Activated naive CD8-positive, alpha-beta T cell (primary cell): Measurements from ENCODE around the gene BAIAP2L1.
"Not testable (repeated sequence)": the region's sequence is repeated elsewhere in the genome, so short reads cannot be mapped to it uniquely, and the experiment has no call there.

ENCODE experiments used
- H3K27ac Mint-ChIP-seq: one replicate; pipeline ENCODE4 v1.8.0; 2021; ENCODE audit warnings: mixed read lengths
- H3K27me3 Mint-ChIP-seq: one replicate; pipeline ENCODE4 v1.8.0; 2021; ENCODE audit warnings: mixed read lengths
- H3K36me3 Mint-ChIP-seq: one replicate; pipeline ENCODE4 v1.8.0; 2021; ENCODE audit warnings: mixed read lengths
- H3K4me1 Mint-ChIP-seq: one replicate; pipeline ENCODE4 v1.8.0; 2021; ENCODE audit warnings: low read depth, mixed read lengths
- H3K4me3 Mint-ChIP-seq: one replicate; pipeline ENCODE4 v1.8.0; 2021; ENCODE audit warnings: mild to moderate bottlenecking, mixed read lengths
- H3K9me3 Mint-ChIP-seq: one replicate; pipeline ENCODE4 v1.8.0; 2021; ENCODE audit warnings: low read depth, mixed read lengths

The BAIAP2L1 gene, protein sequence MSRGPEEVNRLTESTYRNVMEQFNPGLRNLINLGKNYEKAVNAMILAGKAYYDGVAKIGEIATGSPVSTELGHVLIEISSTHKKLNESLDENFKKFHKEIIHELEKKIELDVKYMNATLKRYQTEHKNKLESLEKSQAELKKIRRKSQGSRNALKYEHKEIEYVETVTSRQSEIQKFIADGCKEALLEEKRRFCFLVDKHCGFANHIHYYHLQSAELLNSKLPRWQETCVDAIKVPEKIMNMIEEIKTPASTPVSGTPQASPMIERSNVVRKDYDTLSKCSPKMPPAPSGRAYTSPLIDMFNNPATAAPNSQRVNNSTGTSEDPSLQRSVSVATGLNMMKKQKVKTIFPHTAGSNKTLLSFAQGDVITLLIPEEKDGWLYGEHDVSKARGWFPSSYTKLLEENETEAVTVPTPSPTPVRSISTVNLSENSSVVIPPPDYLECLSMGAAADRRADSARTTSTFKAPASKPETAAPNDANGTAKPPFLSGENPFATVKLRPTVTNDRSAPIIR

DNA sequence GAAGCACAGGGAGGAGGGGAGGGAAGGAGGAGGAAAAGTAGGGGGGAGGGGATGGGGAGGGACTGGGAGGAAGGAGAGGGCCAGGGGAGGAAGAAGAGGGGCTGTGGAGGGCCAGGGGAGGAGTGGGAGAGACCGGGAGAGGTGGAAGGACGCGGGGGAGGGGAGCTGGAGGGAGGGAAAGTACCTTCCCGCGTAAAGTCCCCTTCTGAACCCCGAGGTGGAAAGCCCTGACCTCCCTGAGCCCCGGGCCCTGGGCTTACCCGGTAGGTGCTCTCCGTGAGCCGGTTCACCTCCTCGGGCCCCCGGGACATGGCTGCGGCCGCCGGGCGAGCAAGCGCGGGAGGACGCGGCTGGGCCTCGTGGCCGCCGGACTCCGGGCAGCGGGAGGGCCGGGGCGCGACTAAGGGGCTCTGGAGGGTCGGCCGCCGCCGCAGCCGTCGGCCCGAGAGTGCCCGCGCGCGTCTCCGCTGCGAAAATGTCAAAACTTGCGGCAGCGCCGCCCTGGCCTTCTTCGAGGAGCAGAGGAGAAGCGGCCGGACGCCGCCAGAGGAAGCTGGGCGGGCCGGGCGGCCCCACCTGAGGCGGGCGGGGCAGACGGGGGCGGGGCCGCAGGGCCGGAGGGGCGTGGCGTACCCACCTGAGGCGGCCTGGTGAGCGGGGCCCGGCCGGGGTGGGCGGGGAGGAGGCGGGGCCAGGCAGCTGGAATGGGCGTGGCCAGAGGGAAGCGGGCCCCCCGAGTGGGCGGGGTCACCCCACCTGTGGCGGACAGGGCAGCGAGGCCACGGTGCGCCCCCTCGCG, at the start of gene BAIAP2L1:
BAIAP2L1 (minus strand) TSS at position 549 of the 799 bp plus-strand sequence; CDS start at position 311, 238 bp downstream.
- H3K4me3 Mint-ChIP-seq: peak within 1 kb of the TSS; percentile 76
- H3K27ac Mint-ChIP-seq: no peak within 1 kb of the TSS
- H3K9me3 Mint-ChIP-seq: no peaks in the 10 kb centered on the region
- peaks cover 15% of the 10 kb centered on the region for H3K27me3 Mint-ChIP-seq
- peaks cover 5% of the 10 kb centered on the region for H3K4me1 Mint-ChIP-seq
- no peaks in the 10 kb centered on the region for H3K36me3 Mint-ChIP-seq

DNA sequence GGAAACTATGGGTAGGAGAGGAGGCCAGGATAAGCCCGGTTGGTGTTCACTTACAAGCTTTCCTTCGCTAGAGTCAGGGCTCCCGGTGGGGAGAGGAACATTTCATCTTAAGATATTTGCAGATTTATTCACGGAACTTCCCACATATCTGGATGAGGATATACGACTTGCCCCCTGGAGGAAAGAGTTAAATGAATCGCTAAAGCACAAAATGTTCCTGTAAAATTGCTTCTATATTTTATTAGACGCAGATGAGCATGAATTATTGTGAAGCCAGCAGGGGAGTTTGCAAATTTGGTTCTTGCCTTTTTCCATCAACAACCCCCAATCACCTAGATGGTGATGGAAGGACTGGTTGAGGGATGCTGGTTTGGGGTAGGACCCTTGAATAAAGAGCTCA, 47.9 kb upstream of the BAIAP2L1 start:
- Mint-ChIP-seq H3K4me3 (no peak overlapping the region), H3K9me3 (no peaks in the 10 kb centered on the region), H3K36me3 (no peaks in the 10 kb centered on the region), H3K4me1 (no peaks in the 10 kb centered on the region), H3K27ac (no peak overlapping the region), H3K27me3 (peaks cover 3% of the 10 kb centered on the region)

DNA sequence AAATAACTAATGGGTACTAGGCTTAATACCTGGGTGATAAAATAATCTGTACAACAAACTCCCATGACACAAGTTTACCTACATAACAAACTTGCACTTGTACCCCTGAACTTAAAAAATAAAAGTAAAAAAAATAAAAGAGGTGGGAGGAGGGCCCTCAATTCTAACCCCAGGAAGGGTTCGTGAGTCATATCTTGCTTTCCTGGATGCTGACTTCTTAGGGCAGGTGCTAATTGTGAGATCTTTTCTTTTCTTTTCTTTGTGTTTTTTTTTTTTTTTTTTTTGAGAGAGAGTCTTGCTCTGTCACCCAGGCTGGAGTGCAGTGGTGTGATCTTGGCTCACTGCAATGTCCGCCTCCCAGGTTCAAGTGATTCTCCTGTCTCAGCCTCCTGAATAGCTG, 40.1 kb upstream of the BAIAP2L1 start:
- not testable (repeated sequence) for H3K27ac Mint-ChIP-seq, H3K4me1 Mint-ChIP-seq, H3K4me3 Mint-ChIP-seq, H3K9me3 Mint-ChIP-seq, H3K27me3 Mint-ChIP-seq, H3K36me3 Mint-ChIP-seq

DNA sequence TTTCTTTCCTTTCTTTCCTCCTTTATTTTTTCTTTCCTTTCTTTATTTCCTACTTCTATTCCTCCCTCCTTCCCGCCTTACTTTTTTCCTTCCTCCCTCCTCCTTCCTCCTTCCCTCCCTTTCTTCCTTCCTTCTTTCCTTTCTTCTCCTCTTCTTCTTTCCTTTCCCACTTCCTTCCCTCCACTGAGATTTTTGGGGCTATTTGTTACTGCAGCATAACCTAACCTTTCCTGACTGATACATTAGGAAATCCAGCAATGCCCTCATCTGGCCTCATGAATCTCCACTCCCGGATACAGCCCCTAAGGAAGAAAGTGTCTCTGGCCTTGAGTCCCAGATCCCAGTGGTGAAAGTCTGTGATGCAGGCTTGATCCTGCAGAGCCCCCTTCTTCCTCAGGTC, 38.6 kb upstream of the BAIAP2L1 start:
- Mint-ChIP-seq H3K4me1 (peaks cover 4% of the 10 kb centered on the region), H3K27me3 (peaks cover 2% of the 10 kb centered on the region), H3K36me3 (peaks cover 3% of the 10 kb centered on the region), H3K4me3 (no peak overlapping the region), H3K27ac (no peak overlapping the region), H3K9me3 (no peaks in the 10 kb centered on the region)

DNA sequence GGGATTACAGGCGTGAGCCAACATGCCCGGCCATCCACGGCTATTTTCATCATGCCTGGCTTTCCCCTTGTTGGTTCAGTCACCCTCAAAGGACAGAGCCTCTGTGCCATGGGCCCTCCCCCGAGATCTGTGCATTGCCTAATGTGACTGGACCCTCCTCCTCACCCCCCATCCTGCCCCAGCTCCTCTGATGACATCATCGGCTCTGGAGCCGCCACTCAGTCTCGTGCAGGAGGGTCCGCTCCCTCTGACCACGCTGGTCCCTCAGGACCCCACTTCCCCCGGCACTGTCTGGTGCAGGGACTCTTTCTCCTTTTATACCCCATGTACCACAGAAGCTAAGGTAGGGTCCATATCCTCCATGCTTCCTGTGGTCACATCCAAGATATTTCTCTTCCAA, 33.2 kb upstream of the BAIAP2L1 start:
- no peak overlapping the region for H3K27ac Mint-ChIP-seq
- H3K27me3 Mint-ChIP-seq: no peaks in the 10 kb centered on the region
- no peaks in the 10 kb centered on the region for H3K9me3 Mint-ChIP-seq
- peaks cover 8% of the 10 kb centered on the region for H3K4me1 Mint-ChIP-seq
- no peak overlapping the region for H3K4me3 Mint-ChIP-seq
- H3K36me3 Mint-ChIP-seq: no peaks in the 10 kb centered on the region

DNA sequence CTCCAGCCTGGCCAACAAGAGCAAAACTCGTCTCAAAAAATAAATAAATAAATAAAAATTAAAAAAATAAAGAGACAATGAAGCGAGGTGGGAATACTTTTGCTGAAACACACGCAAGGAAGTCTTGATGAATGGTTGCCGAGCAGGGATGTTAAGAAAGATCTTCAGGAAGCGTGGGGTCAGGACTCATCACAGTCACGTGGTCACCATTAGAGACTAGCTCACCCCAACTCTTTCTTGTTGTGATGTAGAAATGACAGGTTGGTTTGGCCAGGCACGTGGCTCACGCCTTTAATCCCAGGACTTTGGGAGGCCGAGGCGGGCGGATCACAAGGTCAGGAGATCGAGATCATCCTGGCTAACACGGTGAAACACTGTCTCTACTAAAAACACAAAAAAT, 28.9 kb upstream of the BAIAP2L1 start:
- H3K4me3 Mint-ChIP-seq: no peak overlapping the region
- no peak overlapping the region for H3K27ac Mint-ChIP-seq
- no peaks in the 10 kb centered on the region for H3K36me3 Mint-ChIP-seq
- peaks cover 5% of the 10 kb centered on the region for H3K4me1 Mint-ChIP-seq
- H3K9me3 Mint-ChIP-seq: no peaks in the 10 kb centered on the region
- peaks cover 4% of the 10 kb centered on the region for H3K27me3 Mint-ChIP-seq

DNA sequence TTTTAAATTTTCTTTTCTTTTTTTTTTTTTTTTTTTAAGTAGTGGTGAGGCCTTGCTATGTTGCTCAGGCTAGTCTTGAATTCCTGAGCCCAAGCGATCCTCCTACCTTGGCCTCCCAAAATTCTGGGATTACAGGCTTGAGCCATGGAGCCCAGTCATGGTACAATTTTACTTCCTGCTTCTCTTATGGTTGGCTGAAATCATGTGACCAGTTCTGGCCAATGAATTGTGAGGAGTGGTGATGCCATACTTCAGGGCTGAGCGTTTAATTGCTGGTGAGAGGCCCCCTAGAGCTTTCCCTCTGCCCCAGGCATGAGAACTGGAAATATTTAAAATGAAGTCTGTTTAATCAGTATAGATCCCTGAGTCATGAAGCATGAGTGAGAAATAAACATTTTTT, 22.2 kb upstream of the BAIAP2L1 start:
- no peaks in the 10 kb centered on the region for H3K9me3 Mint-ChIP-seq
- peaks cover 1% of the 10 kb centered on the region for H3K4me1 Mint-ChIP-seq
- peaks cover 8% of the 10 kb centered on the region for H3K27me3 Mint-ChIP-seq
- no peaks in the 10 kb centered on the region for H3K36me3 Mint-ChIP-seq
- H3K27ac Mint-ChIP-seq: no peak overlapping the region
- H3K4me3 Mint-ChIP-seq: no peak overlapping the region

DNA sequence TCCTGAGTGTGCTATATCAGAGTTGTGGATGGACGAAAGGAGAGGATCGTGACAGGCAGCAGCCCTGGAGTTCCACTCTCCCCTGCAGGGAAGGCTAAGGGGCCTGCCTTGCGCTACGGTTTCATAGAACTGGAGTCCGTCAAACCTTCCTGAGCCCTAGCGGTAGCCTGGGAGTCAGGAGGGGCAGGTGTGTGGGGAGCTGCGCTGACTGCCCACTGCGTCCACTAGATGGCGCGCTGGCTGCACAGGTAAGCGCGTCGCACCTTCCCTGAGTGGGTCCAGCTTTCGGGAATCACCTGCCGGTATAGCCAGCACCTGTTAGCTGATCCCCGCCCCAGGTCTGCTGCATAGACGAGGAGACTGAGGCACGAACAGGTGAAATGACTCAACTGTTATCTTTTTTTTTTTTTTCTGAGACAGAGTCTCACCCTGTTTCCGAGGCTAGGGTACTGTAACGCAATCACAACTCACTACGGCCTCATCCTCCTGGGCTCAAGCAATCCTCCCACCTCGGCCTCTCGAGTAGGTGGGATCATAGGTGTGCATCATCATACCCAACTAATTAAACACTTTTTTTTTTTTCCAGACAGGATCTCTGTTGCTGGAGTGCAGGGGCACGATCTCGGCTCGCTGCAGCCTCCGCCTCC, 20.2 kb upstream of the BAIAP2L1 start:
- H3K27ac Mint-ChIP-seq: no peak overlapping the region
- H3K27me3 Mint-ChIP-seq: peaks cover 10% of the 10 kb centered on the region
- no peaks in the 10 kb centered on the region for H3K9me3 Mint-ChIP-seq
- H3K4me1 Mint-ChIP-seq: peaks cover 1% of the 10 kb centered on the region
- H3K4me3 Mint-ChIP-seq: no peak overlapping the region
- H3K36me3 Mint-ChIP-seq: no peaks in the 10 kb centered on the region

DNA sequence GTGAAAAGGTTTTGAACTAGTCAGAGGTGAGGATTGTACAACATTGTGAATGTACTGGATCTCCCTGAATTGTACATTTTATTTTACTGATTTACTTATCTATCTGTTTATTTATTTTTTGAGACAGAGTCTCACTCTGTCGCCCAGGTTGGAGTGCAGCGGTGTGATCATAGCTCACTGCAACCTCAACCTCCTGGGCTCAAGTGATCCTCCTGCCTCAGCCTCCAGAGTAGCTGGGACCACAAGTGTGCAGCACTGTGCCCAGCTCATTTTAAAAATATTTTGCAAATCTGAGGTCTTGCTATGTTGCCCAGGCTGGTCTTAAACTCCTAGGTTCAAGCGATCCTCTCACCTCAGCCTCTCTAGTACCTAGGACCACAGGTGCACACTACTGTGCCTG, 19.1 kb upstream of the BAIAP2L1 start:
- H3K4me1 Mint-ChIP-seq, H3K27ac Mint-ChIP-seq: not testable (repeated sequence)

DNA sequence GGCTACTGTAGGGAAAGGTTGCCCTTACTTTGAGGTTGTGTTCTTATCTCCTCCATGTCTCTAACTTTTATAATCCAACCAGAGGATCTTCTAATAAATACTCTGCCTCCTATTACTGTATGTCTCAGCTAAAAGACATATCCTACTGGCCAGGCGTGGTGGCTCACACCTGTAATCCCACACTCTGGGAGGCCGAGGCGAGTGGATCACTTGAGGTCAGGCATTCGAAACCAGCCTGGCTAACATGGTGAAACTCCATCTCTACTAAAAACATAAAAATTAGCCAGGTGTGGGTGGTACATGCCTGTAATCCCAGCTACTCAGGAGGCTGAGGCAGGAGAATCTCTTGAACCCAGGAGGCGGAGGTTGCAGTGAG, 18.4 kb upstream of the BAIAP2L1 start:
- not testable (repeated sequence) for H3K27me3 Mint-ChIP-seq, H3K4me3 Mint-ChIP-seq, H3K9me3 Mint-ChIP-seq, H3K27ac Mint-ChIP-seq, H3K36me3 Mint-ChIP-seq, H3K4me1 Mint-ChIP-seq

More for the DNA sequence above, 19.1 kb upstream of the BAIAP2L1 start:
- H3K27me3 Mint-ChIP-seq, H3K9me3 Mint-ChIP-seq, H3K4me3 Mint-ChIP-seq, H3K36me3 Mint-ChIP-seq: not testable (repeated sequence)

DNA sequence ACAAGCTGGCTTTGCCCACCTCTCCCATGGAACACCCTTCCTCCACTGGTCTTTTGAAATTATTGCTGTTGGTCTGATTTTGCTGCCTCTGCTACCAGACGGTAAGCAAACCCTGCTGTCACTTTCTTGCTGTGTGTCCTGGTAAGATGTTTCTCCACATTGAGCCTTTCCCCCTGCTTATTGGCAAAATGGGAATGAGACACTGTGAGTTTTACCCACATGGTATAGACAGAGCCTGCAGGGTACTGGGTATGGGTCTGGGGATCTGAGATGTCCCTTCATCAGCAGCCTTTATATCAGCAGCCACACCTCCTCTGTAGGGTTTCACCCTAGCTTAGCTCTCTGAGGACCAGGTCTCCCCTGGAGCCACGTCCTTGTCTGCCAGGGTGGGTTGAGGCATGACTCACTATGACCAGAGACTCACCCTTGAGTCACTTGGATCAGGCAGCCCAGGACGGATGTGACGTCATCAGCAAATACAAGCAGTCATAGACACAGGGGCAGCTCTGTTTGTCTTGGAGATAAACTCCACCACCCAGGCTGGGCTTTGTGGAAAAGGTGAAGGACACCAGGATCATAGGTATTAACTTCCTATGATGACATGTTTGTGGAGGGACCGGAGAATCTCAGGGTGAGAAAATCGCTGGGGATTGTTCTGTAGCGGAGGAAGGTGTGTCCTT, 17.9 kb upstream of the BAIAP2L1 start:
- Mint-ChIP-seq H3K27me3 (peaks cover 6% of the 10 kb centered on the region), H3K36me3 (no peaks in the 10 kb centered on the region), H3K4me3 (no peak overlapping the region), H3K4me1 (peaks cover 1% of the 10 kb centered on the region), H3K9me3 (no peaks in the 10 kb centered on the region), H3K27ac (no peak overlapping the region)

DNA sequence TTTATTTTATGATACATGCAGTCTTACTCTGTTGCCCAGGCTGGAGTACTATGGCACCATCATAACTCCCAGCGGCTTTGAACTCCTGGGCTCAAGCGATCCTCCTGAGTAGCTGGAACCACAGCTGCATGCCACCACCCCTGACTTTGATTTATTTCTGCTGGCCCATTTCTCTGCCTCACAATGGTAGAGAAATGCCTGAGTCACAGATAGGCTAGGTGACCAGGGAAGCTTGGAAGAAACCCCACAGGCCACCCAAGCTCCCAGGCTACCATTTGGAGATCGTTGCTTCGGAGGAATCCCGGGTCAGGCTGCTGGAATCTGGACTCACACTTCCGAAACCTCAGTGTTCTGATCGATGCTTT, 17.4 kb upstream of the BAIAP2L1 start:
- Mint-ChIP-seq H3K4me1 (peaks cover 1% of the 10 kb centered on the region), H3K27me3 (peaks cover 5% of the 10 kb centered on the region), H3K4me3 (no peak overlapping the region), H3K9me3 (no peaks in the 10 kb centered on the region), H3K27ac (no peak overlapping the region), H3K36me3 (no peaks in the 10 kb centered on the region)

DNA sequence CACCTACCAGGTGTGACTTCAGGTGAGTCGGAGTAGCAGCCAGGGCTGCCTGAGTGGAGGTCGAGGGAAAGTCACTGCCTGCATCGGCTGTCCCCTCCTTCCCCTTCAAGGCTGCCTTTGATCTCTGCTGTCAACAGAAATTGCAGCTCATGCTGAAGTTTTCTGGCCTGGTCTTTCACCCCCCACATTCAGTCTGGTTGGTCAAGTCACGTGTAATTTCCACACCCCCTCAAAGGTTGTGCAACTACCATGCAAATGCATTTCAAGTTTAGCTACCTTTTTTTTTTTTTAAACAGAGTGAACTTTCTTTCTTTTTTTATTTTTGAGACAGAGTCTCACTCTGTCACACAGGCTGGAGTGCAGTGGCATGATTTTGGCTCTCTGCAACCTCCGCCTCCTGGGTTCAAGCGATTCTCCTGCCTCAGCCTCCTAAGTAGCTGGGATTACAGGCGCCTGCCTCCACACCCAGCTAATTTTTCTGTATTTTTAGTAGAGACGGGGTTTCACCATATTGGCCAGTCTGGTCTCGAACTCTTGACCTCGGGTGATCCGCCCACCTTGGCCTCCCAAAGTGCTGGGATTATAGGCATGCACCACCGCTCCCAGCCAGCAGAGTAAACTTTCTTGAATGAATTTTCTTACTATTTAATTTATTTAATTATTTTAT, 16.8 kb upstream of the BAIAP2L1 start:
- not testable (repeated sequence) for H3K36me3 Mint-ChIP-seq, H3K27me3 Mint-ChIP-seq, H3K4me1 Mint-ChIP-seq, H3K9me3 Mint-ChIP-seq, H3K27ac Mint-ChIP-seq, H3K4me3 Mint-ChIP-seq

DNA sequence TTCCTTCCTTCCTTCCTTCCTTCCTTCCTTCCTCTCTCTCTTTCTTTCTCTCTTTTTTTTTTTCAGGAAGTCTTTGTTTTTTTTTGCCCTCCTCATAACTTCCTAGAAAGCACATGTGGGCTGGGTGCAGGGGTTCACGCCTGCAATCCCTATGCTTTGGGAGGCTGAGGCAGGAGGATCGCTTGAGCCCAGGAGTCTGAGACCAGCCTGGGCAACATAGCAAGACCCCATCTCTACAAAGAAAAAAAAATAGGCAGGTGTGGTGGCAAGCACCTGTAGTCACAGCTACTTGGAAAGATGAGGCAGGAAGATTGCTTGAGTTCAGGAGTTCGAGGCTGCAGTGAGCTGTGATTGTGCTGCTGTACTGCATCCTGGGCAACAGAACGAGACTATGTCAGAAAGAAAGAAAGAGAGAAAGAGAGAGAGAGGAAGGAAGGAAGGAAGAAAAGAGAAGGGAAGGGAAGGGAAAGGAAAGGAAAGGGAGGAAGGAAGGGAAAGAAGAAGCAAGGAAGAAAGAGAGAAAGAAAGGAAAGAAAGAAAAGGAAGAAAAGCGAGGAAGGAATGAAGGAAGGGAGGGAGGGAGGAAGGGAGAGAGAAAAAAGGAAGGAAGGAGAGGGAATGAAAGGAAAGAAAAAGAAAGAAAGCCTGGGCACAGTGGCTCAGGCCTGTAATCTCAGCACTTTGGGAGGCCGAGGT, 13.5 kb upstream of the BAIAP2L1 start:
- Mint-ChIP-seq H3K27me3 (peaks cover 9% of the 10 kb centered on the region), H3K27ac (no peak overlapping the region), H3K4me1 (no peaks in the 10 kb centered on the region), H3K36me3 (no peaks in the 10 kb centered on the region), H3K9me3 (no peaks in the 10 kb centered on the region), H3K4me3 (no peak overlapping the region)
